Limb (tissue), 2 donors: ENCODE results near the gene MYOF.
A peak's percentile ranks its signal among the peaks of the same experiment; 100 is the strongest.
"Not testable (repeated sequence)": the region's sequence is repeated elsewhere in the genome, so short reads cannot be mapped to it uniquely, and the experiment has no call there.

Experiments used
- DNase-seq, 2 donors: peaks; one replicate each; pipeline ENCODE4 v3.0.0-alpha.2; 2016; ENCODE audit errors: extremely low spot score in 2 of 2

MYOF gene

DNA sequence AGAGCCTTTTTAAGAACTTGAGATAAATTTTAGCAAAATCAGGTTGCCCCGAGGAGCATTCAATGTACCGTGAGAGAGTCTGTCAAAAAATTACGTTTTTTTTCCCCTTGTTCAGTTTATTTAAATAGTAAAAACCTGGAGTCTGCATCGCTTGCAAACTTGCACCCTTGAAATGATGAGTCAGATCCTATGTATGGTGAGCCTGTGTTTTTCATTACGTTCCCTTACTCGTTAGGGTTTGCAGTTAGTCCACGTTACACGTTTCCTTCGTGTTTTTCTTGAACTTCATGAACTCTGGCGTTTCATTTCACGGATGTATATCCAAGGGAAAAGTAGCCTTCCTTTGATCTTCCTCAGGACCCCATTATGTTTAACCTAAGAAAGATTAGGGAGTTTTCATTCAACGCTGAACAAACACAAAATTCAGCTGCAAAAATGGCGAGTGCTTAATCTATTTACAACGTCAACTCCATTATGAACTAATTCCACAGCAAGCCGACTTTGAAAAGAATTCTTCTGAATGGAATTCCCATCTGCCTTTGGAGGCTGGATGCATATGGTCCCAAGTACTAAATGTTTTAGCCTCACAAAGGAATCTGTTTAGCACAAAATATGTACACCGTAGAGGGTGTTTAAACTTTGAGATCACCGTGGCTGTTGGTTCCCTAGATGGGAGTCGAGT lies 182.4 kb downstream of the MYOF start:
- no peak for DNase-seq

DNA sequence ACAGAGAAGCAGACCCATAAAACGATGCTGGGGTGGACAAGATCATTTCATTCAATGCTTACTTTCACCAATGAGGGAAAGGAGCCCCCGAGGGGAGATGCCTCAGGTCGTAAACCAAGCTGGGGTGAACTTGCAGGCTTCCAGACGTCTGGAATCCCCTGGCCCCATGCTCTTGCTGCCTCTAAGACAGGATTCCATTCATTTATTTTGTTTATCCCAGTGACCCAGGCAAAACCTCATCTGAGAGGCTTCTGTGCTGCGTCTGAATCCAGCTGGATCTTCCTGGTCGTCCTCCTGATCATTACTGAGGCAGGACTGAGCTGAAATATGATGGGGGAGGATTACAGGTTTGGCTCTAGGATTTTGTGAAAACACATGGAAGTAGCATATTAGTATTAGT lies 182.9 kb downstream of the MYOF start:
- no peak for DNase-seq

DNA sequence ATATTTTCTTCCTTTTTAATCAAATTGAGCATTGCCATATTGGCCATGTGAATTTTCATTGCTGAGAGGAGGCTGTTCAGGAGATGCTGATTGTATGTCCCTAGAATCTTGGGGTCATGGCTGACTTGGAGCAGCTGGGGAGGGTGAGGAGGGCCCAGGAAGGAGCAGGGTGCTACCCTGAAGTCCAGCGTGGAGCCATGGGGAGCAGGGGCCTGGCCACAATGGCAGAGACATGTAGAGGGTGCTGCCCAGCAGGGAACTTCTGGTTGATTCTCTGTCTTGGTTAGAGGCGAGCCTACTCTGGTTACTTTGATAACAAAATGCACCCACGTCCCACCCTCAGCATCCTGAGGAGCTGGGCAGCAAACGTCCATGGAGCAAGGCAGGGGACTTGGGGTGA lies 186.0 kb downstream of the MYOF start:
- no peak for DNase-seq

DNA sequence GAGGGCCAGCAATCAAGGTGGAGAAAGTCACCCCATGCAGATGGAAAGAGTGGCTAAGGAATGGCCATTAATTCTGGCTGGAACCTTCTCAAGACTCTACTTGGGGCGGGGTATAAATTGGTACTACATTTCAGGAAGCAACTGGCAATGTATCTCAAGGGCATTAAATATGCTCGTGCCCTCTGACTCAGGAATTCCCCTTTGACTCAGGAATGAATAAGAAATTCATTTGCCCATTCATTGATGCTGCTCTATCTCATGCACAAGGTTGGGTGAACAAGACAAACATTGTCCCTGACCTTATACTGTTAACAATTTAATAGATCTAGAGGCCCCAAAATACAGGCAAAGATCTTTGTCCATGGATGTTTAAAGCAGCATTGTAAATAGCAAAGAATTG lies 188.1 kb downstream of the MYOF start:
- DNase-seq: no peak

DNA sequence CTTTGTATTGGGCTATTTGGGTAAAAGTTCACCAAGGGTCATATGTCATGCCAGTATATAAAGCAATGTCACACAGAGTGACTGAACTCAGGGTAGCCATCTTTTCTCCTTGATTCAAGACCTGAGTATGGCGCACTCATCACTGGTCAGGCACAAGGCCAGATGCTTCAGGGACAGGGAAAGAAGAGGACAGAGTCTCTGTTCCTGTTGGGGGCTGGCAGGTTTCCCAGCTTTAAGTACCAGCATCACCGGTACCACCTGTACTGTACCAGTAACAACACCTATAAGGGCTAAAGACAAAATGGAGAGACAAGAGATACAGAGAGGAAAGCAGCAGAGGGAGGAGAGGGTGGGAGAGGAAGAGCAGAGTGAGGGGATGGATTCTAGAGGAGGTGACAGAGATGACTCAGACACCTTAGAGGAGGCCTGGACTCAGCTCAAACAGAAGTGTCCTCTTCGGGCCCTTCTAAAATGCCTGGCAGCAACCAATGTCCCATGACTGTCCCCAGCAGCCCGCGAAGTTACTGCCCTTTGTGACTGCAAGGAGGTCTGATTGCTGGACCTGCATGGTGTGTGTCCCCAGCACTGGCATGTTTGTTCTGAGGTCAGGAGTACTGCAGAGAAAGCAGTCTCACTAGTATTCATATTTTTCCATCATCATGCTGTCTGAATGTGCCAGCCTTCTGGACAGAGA lies 191.3 kb downstream of the MYOF start:
- no peak for DNase-seq

DNA sequence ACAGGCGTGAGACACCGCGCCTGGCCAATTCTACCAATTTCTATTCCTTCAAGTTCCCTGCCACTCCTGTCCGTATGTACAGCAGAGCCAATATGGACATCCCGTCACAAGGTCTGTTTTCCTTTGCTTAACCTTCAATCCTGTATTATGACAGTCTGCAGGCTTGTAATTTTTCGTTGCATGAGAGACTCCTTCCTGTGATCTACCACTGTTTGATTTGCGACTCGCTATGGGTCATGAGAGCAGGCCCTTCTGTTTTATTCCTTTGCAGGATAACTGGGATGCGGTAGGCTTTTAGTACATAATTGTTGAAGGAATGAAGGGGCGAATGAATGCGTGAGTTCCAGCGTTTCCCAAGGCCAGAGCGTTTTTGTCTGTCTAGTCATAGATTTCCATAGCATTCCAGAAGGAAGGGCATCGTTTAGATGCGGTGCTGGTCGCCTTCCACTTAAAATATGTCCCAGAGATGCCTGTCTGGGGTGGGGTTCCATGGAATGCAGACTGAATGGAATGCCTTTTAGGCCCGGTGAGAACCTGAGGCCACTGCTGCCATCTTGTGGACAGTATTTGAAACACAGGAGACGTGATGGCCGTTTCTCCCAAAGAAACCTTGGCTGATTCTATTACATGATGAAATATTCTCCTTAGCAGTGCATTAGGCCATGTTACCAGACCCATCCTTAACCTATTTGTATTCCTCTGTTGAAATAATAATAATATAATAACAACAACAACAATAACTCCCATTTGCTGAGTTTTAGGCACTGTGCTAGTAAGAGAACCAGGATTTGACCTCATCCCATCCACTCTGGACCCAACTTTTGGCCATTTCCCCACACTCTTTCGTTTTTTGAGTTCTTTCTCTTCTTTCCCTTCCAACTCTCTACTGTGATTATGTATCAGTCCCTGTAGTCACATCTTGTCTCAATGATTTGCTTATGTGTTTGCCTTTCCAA lies 193.2 kb downstream of the MYOF start:
- peak; percentile 83 to 88 for DNase-seq

DNA sequence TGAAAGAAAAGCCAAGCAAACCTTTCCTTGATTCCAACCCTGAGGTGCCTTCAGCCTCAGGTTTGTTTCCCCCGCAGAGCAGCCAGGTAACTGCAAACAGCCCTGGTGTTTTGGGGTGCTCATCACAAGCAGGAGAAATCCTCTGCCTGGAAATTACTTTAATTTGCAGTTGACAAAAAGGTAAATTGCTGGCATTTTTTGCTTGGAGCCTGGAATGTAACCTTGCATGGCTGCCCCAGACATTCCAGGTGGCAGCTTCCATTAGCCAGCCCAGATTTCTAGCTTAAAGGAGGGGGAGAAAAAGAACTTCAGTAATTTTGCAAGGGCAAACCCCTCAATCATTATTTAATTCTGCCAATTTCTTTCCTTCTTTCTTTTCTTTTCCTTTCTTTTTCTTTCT lies 194.4 kb downstream of the MYOF start:
- no peak for DNase-seq

DNA sequence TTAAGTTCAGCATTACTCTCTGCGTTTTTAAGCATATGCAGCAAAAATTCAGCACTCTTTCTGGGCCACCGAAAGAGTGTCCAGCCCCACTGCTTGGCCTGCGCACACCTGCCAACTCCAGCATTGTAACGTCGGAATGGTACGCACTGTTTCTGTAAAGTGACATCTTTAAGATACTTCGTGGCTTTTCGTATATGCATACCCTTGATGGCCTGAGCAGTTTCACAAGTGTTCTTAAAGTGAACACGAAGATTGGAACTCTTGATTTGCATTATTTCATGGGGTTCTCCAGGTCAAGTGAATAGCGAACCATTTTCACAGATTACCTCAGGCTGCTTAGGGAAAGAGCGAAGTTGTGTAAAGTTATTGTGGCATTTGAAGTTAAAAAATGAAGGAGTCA lies 197.9 kb downstream of the MYOF start:
- not testable (repeated sequence) for DNase-seq

DNA sequence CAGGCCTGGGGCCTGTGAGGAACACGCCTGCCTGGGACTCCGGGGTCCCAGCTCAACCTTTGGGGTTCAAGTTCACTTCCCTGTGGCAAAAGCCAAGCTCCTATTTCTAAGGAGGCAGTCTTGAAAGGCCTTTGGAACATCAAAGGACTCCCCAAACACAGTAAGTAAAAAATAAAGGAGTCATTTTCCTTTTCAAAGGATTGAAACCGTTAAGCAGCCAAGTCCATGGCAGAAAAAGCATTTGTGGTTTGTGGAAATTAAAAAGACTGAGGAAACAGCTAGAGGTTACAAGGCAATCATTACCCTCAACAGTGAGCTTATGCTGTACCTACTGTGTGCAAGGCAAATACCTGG lies 200.8 kb downstream of the MYOF start:
- DNase-seq: no peak

DNA sequence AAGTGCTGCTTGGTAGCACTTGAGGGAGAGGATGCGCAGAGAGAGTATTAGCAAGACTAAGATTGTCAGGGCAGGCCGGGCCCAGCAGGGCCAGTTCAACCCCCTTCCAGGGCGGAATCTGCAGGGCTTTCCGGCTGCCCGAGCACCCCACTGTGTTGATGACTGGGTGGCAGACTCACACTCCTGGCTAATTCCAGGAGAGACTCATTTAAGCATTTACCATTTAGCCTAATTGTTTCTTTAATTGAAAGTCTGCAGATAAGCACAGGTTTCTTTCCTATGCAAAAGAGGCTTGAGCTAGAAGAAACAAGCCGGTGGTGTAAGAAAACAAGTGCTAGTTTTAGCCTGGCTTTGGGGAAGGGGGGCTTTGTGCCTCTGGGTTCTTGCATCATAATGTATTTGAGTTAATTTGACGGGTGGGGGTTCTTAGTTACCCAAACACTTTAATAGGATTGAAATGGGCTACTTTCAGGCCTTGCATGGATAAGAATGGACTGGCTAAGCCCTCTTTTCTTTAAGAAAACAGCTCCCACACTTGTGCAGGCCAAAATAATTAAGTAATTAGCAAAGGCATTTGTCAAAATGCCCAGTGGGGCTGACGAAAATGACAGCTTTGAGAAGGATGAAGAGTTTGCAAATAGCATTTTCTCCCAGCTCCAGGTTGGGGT lies 201.3 kb downstream of the MYOF start:
- no peak for DNase-seq

DNA sequence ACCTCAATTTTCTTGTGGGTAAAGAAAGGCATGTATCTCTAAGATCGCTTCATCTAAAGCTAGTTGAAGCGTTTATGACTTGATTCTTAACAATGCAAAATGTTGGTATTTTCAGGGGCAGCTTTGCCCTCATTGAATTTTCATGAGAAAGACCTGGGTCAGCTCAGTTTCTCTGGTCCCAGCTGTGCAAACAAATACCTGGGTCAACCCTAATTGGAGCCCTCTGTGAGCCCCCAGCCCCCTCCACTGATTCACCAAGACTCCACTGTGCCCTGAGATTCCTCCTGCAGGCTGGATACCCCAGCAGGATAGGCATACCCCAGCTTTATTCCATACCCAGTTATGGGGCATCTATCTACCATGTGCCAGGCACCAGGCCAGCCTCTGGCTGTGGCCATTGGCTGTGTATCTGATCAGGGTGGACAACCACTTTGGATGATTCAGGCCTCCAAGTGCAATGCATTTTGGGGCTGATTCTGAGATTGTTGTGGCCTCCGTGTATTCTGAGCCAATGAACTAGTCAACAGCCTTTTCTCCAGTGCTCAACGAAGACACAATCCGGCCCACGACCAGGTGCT lies 201.9 kb downstream of the MYOF start:
- no peak for DNase-seq

DNA sequence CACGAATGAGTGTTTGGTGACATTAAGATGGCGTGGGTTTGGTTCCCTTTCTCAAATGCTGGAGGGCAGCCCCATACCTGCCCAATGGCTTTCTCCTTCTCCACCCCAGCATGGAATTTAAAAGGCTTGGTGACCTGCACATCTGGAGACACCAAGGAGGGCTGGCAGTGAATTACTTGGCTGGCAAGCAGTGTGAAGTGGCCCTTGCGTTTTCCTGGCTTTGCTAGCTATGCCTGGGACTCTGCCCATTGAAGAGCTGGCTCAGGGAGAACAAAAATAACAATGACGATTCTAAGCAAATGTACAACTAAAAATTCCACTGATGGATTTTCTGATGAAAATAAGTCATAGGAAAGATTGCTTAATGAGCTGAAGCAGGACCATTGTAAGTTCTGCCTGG lies 204.8 kb downstream of the MYOF start:
- no peak for DNase-seq

DNA sequence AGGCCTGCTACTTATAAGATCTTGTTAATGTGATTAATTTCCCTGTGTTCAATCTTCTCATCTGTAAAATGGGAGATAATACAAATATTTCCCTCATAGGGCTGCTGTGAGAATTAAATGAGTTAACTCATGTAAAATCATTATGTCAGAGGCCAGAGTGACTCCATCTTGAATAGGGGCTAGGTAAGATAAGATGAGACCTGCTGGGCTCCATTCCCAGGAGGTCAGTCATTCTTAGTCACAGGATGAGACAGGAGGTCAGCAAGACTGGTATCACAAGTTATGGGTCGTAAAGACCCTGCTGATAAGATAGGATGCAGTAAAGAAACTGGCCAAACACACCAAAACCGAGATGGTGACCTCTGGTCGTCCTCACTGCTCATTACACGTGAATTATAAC lies 207.7 kb downstream of the MYOF start:
- DNase-seq: no peak

DNA sequence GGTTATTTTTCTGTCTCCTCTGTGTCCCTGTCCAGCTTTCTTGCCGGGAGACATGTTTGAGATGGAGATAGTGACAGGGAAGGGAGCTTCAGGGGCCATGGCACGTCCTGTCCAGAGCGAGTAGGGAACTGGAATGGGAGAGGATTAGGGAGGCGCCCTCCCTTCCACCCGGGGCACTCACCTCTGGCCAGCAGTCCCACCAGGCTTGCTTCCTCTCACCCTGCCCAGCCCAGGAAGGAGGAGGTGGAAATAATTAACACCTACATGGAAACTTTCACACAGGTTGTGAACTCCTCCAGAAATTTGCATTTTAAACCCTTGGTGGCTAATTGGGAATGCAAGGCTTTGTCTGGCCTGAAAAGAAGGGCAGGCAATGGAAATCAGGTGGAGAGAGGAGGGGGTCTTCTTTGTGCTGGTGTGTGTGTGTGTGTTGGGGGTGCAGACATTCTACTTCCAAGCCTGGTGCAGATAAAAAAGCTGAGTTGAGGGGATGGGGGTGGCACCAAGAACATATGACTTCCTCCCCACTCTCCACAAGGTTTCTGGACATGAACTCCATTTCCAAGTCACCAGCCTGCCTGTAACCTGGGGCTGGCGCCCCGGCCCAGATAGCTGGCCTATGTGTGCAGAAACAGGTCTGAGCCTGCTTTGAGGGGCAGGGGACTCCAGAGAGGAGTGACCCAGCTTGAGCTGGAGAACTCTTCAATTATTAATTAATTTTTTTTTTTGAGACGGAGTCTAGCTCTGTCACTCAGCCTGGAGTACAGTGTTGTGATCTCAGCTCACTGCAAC lies 209.1 kb downstream of the MYOF start:
- DNase-seq: no peak

DNA sequence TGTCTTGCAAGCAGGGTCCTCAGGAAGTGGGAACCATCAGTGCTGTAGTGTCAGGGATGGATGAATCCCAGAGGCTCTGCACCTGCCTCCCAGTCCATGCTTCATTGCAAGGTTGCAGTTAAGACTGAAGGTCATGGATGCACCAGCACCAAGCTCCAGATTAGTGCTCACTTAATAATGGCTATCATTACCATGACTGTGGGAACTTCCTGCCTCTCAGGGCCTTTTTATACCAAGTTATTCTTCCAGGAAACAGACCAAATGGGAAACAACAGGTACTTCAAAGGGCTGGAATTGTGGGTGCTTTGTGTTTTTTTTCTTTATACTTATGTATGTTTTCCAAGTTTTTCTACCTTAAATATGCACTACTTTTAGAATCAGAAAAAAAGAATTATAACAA lies 210.8 kb downstream of the MYOF start:
- DNase-seq: no peak

DNA sequence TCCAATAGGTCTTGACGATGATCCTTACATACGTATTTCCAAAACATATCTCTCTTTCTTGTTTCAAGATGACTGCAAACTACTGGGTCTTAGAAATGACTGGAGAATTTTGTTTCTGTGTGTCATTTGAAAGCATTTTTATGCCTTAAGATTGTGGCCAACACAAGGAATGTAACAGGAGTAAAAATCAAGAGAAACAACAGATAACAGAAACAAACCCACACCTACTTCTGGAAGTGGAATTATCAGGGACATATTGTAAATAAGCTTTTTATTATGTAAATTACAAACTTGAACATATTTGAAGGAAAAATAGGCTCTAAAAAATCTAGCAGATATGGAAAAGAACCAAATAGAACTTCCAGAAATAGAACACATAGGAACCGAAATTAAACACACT lies 212.9 kb downstream of the MYOF start:
- DNase-seq: no peak

DNA sequence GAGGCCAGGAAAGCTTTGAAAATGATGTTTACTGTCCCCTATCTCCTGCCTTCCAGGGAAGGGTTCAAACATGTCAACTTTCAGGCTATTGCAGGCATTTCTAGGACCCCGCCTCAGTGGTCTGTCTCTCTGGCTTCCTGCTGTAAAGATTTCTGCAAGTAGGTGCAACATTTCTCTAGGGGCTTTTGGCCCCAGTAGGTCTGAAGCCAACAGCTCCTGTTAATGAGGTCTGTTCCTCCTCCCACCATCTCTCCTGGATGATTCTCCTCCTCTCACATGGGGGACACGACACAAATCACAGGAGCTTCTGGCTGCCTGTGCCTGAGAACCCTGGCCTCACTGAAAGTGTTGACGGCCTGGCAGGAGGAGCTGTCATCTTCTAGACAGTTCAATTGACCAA lies 214.1 kb downstream of the MYOF start:
- DNase-seq: no peak

DNA sequence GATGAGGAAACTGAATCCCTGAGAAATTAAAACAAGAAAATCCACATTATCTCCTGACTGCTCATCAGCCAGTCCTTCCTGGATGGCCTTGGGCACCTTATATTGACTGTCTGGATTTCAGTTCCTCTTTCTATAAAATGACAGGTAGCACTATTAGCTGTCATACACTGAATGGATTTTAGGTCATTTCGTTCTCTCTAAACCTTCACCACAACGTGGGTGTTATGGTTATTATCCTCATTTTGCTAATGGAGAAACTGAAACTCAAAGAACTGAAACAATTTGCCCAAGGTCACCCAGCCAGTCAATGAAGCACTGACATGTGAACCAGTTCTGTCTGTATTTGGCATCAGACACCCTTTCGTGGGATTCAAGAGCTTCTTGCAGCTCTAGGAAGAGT lies 214.6 kb downstream of the MYOF start:
- DNase-seq: no peak

DNA sequence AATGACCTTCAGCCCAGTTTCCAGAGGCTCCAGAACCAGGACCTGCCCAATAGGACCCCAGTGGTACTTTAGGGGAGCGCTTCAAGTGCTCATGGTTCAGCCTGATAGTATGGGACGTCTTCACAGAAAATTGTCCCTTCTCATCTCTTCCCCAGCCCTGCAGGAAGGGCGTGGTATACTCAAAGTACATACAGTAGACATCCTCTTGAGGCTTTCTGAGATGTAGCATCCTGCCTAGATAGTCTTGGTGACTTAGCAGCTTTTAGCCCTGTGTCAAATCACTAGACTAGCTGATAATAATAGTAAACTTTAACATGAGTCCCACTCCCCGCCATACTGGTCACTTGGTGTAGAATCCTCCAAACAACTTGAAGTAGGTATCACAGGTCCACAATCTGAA lies 215.3 kb downstream of the MYOF start:
- no peak for DNase-seq

DNA sequence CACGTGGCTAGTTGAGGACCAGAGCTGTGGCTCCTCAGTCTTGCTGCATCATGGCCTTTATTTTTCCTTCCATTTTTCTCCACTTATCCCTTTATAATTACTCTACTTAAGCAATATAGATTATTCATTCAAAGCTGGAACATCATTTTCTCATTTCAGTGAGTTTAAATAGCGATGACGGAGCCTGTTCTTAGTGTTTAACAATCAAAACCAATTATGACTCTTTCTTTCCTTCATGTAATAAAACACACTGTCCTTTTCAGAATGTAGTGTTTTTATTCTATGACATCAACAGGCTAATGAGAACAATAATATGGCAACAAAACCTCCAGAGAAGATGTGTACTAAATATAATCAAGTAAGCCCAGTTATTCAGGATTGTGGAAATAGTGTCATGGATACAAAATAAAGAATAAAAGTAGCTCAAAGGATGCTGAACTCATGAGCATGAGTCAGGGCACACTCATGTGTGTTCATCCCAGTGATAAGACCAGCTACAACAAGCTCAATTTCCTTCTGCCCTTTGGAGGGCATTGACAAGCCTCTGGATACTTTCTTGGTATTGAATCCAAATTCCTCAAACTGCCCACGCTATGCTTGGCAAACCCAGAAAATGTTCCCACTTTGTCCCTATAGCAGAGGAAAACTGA lies 220.0 kb downstream of the MYOF start:
- no peak for DNase-seq
